ENCODE data around the gene UFSP1. TPM values are rescaled to one million over a fixed set of nuclear protein-coding genes. Genes with fewer than 3 reads are reported as not detected.
"Not testable (repeated sequence)": the region's sequence is repeated elsewhere in the genome, so short reads cannot be mapped to it uniquely, and the experiment has no call there.

The UFSP1 gene
- total RNA-seq, 2 experiments from 2014 or later = 1.7 to 2.3 TPM

- Mint-ChIP-seq H3K27ac (no peak overlapping the region), H3K36me3 (peaks cover 10% of the 10 kb centered on the region), H3K9me3 (no peaks in the 10 kb centered on the region), H3K4me3 (no peak overlapping the region), H3K27me3 (no peaks in the 10 kb centered on the region), H3K4me1 (peaks cover 6% of the 10 kb centered on the region)
- DNase-seq = no peak
Measured at GRCh38 chr7:100861616-100861985, 27.9 kb downstream of the UFSP1 start.

DNA sequence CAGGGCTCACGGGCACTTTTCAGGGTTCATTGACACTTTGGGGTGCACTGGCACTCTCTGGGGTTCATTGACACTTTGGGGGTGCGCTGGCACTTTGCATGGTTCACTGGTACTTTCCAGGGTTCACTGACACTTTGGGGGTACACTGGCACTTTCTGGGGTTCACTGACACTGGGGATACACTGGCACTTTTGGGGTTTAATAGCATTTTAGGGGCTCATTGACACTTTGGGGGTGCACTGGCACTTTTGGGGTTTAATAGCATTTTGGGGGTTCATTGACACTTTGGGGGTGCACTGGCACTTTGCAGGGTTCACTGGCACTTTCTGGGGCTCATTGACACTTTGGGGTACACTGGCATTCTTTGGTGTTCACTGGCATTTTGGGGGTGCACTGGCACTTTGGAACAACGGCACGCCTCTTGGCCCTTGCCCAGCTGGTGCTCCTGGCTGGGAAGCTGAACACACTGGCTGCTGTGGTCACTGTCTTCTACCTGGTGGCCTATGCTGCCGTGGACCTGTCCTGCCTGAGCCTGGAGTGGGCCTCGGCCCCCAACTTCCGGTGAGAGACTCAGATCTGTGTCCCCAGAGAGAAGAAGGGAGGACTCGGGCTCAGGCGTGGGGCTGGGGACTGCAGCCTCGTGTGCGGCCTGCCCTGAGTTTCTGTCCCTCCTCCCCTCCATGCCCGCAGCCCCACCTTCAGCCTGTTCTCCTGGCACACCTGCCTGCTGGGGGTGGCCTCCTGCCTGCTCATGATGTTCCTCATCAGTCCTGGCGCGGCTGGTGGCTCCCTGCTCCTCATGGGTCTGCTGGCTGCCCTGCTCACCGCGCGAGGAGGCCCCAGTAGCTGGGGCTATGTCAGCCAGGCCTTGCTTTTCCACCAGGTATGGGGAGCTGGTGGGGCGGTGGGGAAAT lies 28.6 kb downstream of the UFSP1 start:
- DNase-seq = no peak
- H3K36me3 Mint-ChIP-seq = peaks cover 10% of the 10 kb centered on the region
- H3K4me1 Mint-ChIP-seq = peaks cover 4% of the 10 kb centered on the region
- H3K27me3 Mint-ChIP-seq = no peaks in the 10 kb centered on the region
- H3K27ac Mint-ChIP-seq = no peak overlapping the region
- H3K4me3 Mint-ChIP-seq = no peak overlapping the region
- H3K9me3 Mint-ChIP-seq = no peaks in the 10 kb centered on the region

GRCh38 chr7:100859856-100860255 lies 29.7 kb downstream of the UFSP1 start:
- no peaks in the 10 kb centered on the region for H3K27me3 Mint-ChIP-seq
- H3K36me3 Mint-ChIP-seq = peaks cover 10% of the 10 kb centered on the region
- no peak for DNase-seq
- no peak overlapping the region for H3K27ac Mint-ChIP-seq
- H3K4me1 Mint-ChIP-seq = no peaks in the 10 kb centered on the region
- H3K9me3 Mint-ChIP-seq = no peaks in the 10 kb centered on the region
- no peak overlapping the region for H3K4me3 Mint-ChIP-seq

GRCh38 chr7:100856871-100857282 lies 32.6 kb downstream of the UFSP1 start:
- Mint-ChIP-seq H3K36me3 (peaks cover 10% of the 10 kb centered on the region), H3K27me3 (no peaks in the 10 kb centered on the region), H3K9me3 (no peaks in the 10 kb centered on the region), H3K4me1 (peaks cover 10% of the 10 kb centered on the region), H3K27ac (no peak overlapping the region), H3K4me3 (no peak overlapping the region)
- no peak for DNase-seq

- Mint-ChIP-seq H3K36me3 (peaks cover 5% of the 10 kb centered on the region), H3K27me3 (no peaks in the 10 kb centered on the region), H3K27ac (no peak overlapping the region), H3K4me3 (no peak overlapping the region), H3K4me1 (peaks cover 12% of the 10 kb centered on the region), H3K9me3 (no peaks in the 10 kb centered on the region)
- DNase-seq = no peak
Measured at GRCh38 chr7:100855515-100855914, 34.0 kb downstream of the UFSP1 start.

- DNase-seq, H3K4me3 Mint-ChIP-seq: not testable (repeated sequence)
Measured at GRCh38 chr7:100854899-100855298, 34.6 kb downstream of the UFSP1 start.

GRCh38 chr7:100854146-100854895 lies 35.2 kb downstream of the UFSP1 start:
- Mint-ChIP-seq H3K36me3 (no peaks in the 10 kb centered on the region), H3K27ac (no peak overlapping the region), H3K9me3 (no peaks in the 10 kb centered on the region), H3K4me3 (peak overlapping the region; percentile 14), H3K27me3 (no peaks in the 10 kb centered on the region), H3K4me1 (peaks cover 12% of the 10 kb centered on the region)
- DNase-seq = no peak

More at GRCh38 chr7:100854899-100855298, 34.6 kb downstream of the UFSP1 start:
- H3K4me1 Mint-ChIP-seq = peaks cover 12% of the 10 kb centered on the region
- not testable (repeated sequence) for H3K9me3 Mint-ChIP-seq, H3K27ac Mint-ChIP-seq, H3K27me3 Mint-ChIP-seq, H3K36me3 Mint-ChIP-seq

- peak within 1 kb of the TSS; percentile 95 for H3K4me3 Mint-ChIP-seq
- peak; percentile 92 for DNase-seq
- no peaks in the 10 kb centered on the region for H3K36me3 Mint-ChIP-seq
- H3K27me3 Mint-ChIP-seq = no peaks in the 10 kb centered on the region
- H3K4me1 Mint-ChIP-seq = peaks cover 12% of the 10 kb centered on the region
- peak within 1 kb of the TSS; percentile 90 for H3K27ac Mint-ChIP-seq
- H3K9me3 Mint-ChIP-seq = no peaks in the 10 kb centered on the region
Measured at GRCh38 chr7:100852048-100852872, 37.3 kb downstream of the UFSP1 start, which contains the start of gene SLC12A9. Gene SLC12A9 (plus strand): TSS chr7:100852713. CDS start chr7:100854198, 1,485 bp downstream.

- DNase-seq = no peak
- Mint-ChIP-seq H3K4me3 (no peak overlapping the region), H3K4me1 (peaks cover 3% of the 10 kb centered on the region), H3K36me3 (no peaks in the 10 kb centered on the region), H3K27ac (no peak overlapping the region), H3K27me3 (no peaks in the 10 kb centered on the region), H3K9me3 (no peaks in the 10 kb centered on the region)
Measured at GRCh38 chr7:100847360-100847759, 42.2 kb downstream of the UFSP1 start.

DNA sequence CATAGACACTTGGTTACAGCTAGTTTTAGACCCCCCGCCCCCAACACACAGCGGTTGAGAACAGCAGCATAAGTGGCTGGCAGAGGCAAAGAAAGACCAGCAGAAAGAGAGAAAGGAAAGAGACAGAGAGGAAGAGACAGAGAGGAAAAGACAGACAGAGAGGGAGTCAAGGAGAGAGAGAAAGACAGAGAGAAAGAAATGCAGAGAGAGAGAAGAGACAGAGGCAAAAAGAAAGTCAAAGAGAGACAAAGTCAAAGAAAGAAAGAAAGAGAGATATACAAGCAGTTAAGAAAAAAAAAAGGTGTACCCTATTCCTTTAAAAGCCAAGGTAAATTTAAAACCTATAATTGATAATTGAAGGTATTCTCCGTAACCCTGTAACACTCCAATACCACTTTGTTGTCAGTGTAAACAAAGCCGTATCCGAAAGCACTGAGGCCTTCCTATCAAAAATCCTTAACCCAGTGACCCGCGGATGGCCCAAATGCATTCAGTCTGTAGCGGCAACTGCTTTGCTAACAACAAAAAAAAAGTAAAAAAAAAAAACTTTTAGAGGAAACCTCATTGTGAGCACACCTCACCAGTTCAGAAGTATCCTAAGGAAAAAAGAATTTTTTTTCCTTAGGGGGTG lies 48.9 kb downstream of the UFSP1 start:
- no peaks in the 10 kb centered on the region for H3K9me3 Mint-ChIP-seq

DNA sequence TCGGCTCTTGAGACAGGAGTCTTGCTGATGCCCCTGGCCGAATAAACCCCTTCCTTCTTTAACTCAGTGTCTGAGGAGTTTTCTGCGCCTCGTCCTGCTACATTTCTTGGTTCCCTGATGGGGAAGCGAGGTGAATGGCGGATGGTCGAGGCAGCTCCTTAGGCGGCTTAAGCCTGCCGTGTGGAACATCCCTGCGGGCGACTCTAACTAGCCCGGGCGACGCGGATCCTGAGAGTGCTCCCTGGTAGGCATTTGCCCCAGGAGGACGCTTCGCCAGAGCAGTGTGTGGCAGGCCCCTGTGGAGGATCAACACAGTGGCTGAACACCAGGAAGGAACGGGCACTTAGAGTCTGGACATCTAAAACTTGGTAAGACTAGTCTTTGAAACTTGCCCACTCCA lies 50.2 kb downstream of the UFSP1 start:
- H3K9me3 Mint-ChIP-seq = no peaks in the 10 kb centered on the region
- no peak for DNase-seq
- H3K27ac Mint-ChIP-seq = no peak overlapping the region
- no peak overlapping the region for H3K4me3 Mint-ChIP-seq
- H3K4me1 Mint-ChIP-seq = peaks cover 6% of the 10 kb centered on the region
- no peaks in the 10 kb centered on the region for H3K27me3 Mint-ChIP-seq
- H3K36me3 Mint-ChIP-seq = peaks cover 1% of the 10 kb centered on the region

More for the DNA sequence above, 48.9 kb downstream of the UFSP1 start:
- H3K36me3 Mint-ChIP-seq = peaks cover 1% of the 10 kb centered on the region
- peaks cover 6% of the 10 kb centered on the region for H3K4me1 Mint-ChIP-seq
- H3K27ac Mint-ChIP-seq = no peak overlapping the region
- H3K4me3 Mint-ChIP-seq = no peak overlapping the region
- H3K27me3 Mint-ChIP-seq = no peaks in the 10 kb centered on the region
- no peak for DNase-seq

Other genes with a start within 250 kb of the UFSP1 start
- gene TFR2, start 248.2 kb downstream of the UFSP1 start, total RNA-seq = 10 to 100 TPM; 10.9 to 11.1 TPM
- gene ACTL6B, start 233.3 kb downstream of the UFSP1 start, total RNA-seq = not detected
- 100 to 1,000 TPM; 200 to 202 TPM for gene GNB2, start 216.0 kb downstream of the UFSP1 start, total RNA-seq
- gene GIGYF1, start 195.5 kb downstream of the UFSP1 start, total RNA-seq = 10 to 100 TPM; 41.9 to 45.2 TPM
- 10 to 100 TPM; 84.5 to 85.6 TPM for gene POP7, start 183.6 kb downstream of the UFSP1 start, total RNA-seq
- not detected for gene EPO, start 169.2 kb downstream of the UFSP1 start, total RNA-seq
- not detected for gene ZAN, start 156.1 kb downstream of the UFSP1 start, total RNA-seq
- gene EPHB4, start 62.2 kb downstream of the UFSP1 start, total RNA-seq = 1 to 10 TPM; 2.5 to 2.9 TPM
- gene SLC12A9, start 37.0 kb downstream of the UFSP1 start, total RNA-seq = 10 to 100 TPM; 13.4 to 14.6 TPM
- 10 to 100 TPM; 44.2 to 45.1 TPM for gene TRIP6, start 22.3 kb downstream of the UFSP1 start, total RNA-seq
- 100 to 1,000 TPM; 296 to 297 TPM for gene SRRT, start 14.6 kb downstream of the UFSP1 start, total RNA-seq
- gene ACHE, start 6.2 kb upstream of the UFSP1 start, total RNA-seq = under 1 TPM in 1 of 2 experiments, not detected in 1; 0.14 TPM
- gene MUC3A, start 59.8 kb upstream of the UFSP1 start, total RNA-seq = not detected
- gene MUC12, start 79.8 kb upstream of the UFSP1 start, total RNA-seq = under 1 TPM in 1 of 2 experiments, not detected in 1; 0.66 TPM
- gene MUC17, start 130.4 kb upstream of the UFSP1 start, total RNA-seq = not detected
- 10 to 100 TPM; 35.1 to 35.3 TPM for gene TRIM56, start 195.8 kb upstream of the UFSP1 start, total RNA-seq
- under 1 TPM; 0.06 to 0.27 TPM for gene SERPINE1, start 237.4 kb upstream of the UFSP1 start, total RNA-seq

Data from activated naive CD8-positive, alpha-beta T cell treated with anti-CD3 and anti-CD28 coated beads for 36 hours (primary cell).